ENCODE results near the gene LPAR3.

LPAR3 gene

DNA sequence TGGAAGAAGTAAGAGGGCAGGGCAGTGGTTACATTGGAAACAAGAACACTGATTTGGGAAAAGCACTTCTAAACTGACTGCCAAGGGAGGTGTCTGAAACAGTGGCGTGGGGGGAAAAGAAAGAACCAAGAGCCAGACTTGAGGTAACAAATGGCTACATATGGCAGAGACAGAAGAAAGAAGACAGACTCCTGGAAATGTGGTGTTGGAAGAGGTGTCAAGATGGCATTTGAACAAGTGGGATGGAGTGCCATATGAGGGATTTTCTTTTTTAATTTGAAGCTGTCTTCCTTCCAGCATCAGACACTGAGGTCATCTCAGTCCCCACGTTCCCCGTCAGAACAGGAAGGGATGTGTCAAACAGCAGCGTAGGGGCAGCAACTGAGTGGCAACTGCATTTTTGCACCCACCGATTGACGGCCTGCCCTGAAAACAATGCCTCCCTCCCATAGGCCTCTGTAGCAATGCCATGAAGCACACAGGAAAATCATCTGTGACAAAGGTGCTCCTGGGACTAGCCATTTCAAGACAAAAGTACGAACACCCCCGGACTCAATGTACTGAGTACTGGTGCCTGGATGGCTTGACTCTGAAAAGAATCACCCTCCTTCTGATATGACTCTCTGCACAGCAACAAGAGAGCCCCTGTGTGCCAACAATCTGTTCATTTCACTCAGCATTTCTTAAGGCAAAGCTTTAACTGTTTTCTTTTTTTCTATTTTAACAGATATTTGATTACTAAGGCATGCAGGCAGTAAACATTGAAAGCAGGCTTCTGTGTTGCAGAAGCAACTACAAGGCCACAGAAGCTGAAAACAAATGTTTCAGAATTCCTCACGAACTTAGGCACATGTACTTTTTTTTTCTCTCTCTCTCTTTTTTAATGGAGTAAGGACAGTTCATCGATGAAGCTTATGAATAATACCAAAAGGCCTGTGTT, 37.0 kb downstream of the LPAR3 start:
- DNase-seq, result no peak

- DNase-seq, result no peak
Observed at GRCh38 chr1:84855168-84855567, 37.8 kb downstream of the LPAR3 start.

GRCh38 chr1:84853741-84854721, 39.0 kb downstream of the LPAR3 start:
- no peak for DNase-seq

DNA sequence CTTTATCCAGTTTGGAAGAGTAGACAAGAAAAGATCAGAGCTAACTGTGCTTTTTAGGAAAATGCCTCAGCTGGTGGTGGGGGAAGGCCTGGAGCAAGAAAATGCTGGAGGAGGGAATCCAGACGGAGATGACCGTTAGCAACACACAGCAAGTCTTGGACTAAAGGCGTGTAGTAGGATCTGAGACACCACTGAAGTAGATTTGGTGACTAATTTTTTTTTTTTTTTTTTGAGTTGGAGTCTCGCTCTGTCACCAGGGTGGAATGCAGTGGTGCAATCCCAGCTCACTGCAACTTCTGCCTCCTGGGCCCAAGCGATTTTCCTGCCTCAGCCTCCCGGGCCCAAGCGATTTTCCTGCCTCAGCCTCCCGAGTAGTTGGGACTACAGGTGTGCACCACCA, 41.2 kb downstream of the LPAR3 start:
- no peak for DNase-seq

GRCh38 chr1:84849357-84849975, 43.5 kb downstream of the LPAR3 start:
- no peak for DNase-seq

DNA sequence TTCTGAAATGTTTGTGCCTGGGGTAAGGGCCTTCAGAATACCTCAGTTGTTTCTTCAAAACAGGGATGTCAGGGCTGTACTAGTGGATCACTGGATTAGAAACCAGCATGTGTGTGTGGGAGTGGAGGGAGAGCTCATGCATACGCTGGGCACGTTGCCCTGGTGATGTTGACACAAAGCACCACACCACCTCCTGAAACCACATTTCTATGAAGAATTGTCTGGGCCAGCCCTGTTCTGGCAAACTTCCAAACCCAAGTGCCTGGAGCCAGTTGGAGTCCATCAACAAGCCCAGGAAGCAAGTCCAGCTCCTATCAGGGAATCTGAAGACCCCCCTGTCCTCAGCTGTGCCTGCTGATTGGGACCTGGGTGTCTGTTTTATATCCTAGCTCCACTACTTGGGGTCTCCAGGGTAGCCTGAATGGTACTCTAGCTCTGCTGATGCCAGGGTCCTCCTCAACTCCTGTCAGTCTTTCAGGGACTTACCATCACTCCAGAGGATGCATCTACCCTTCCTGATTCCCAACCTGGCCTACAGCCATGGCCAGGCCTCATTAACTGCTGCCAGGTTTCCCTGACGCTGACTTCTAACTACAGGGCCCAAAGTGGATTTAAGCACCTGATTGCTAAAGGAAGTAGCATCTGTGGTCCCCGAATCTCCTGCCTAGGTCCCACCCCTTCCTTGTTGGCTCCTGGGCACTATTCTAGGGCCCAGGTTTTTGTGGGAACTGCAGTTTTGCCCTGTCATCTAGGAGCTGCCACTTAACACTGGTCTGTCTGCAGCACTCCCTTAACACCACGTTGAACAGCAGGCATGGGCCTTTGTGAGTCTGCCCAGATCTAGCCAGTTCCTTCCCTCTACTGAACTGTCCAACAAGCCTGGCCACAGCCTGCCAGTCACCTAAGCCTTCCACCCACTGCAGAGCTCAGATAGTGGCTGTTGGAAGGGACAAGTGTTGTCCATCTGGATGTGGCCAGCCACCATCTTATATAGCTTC, 45.5 kb downstream of the LPAR3 start:
- DNase-seq, result no peak

- DNase-seq, result no peak
Observed at GRCh38 chr1:84846387-84846786, 46.6 kb downstream of the LPAR3 start.

DNA sequence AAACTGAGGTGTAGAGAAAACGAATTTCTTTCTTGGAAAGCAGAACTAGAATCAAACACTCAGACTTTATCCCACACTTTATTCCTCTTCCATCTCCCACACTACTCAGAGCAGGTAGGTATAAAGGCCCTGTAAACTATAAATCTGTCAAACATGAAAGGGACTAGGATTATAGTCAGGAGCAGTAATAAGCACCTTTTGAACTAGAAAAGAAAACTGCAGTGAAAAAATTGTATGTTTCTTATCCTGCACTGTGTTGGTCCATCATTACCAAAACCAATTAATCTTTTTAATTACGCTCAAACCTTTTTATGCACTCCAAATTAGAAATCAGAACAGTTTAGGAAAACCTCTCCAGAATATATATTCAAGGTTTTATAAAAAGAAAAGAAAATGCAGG, 47.6 kb downstream of the LPAR3 start:
- no peak for DNase-seq

DNA sequence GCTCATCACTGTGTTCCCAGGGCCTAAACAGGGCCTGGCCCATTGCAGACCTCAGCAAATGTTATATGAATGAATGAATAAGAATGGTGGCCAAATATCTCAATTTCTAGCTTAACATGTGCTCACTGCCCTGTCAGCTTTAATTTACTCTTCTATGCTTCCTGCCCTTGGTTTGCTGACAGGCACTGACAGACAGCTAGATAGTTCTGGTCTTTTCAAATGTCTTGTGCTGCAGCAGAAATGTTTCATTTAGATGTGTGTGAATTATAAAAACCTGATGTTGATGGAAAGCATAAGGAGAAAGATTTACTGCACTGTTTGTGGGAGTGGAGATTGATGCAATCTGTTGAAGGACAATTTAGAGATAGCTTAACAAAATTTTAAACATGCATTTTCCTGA, 48.9 kb downstream of the LPAR3 start:
- DNase-seq, result no peak

GRCh38 chr1:84842748-84843231, 50.2 kb downstream of the LPAR3 start:
- no peak for DNase-seq

- no peak for DNase-seq
Observed at GRCh38 chr1:84841971-84842370, 51.0 kb downstream of the LPAR3 start.

DNA sequence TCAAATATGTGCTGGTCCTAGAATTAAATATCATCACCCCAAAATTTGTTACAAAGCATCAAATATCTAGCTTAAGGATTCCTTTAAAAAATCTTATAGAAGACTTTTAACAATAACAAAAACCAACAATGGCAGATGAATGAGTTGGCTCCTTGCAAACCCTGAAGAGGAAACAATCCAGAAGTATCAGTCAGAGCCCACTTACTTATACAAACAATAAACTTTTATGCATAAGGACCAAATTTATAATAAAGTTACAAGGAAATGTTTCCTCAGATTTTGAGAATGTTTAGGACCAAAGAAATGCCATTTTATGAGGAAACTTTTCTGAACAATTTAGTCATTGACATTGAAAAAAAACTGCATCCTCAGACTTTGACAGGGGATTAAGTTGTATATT, 52.7 kb downstream of the LPAR3 start:
- DNase-seq, result no peak

DNA sequence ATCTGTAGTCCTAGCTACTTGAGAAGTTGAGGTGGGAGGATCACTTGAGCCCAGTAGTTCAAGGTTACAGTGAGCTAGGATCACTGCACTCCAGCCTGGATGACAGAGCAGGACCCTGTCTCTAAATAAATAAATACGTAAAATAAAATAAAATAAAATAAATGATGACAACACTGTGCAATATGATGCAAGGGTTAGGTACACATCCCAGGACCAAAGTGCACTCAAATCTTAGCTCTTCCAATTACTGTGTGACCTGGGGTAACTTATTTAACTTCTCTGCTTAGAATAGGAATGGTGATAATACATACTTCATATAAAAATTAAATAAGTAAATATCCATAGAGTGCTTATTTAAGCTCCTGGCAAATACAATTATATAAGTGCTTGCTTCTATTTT, 53.5 kb downstream of the LPAR3 start:
- no peak for DNase-seq

DNA sequence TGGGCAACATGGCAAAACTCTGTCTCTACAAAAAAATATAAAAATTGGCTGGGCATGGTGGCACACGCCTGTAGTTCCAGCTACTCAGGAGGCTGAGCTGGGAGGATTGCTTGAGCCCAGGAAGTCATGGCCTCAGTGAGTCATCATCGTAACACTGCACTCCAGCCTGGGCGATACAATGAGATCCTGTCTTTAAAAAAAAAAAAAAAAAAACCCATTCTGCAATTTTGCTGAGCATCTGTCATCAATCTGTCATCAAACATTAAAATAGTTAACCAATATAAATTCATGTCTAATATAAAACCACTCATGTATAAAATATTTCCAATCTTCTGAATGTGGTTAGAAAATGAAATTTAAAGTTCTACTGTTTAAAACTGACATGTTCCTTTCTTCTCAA, 56.9 kb downstream of the LPAR3 start:
- DNase-seq, result no peak

GRCh38 chr1:84835169-84835568, 57.8 kb downstream of the LPAR3 start:
- DNase-seq, result no peak

DNA sequence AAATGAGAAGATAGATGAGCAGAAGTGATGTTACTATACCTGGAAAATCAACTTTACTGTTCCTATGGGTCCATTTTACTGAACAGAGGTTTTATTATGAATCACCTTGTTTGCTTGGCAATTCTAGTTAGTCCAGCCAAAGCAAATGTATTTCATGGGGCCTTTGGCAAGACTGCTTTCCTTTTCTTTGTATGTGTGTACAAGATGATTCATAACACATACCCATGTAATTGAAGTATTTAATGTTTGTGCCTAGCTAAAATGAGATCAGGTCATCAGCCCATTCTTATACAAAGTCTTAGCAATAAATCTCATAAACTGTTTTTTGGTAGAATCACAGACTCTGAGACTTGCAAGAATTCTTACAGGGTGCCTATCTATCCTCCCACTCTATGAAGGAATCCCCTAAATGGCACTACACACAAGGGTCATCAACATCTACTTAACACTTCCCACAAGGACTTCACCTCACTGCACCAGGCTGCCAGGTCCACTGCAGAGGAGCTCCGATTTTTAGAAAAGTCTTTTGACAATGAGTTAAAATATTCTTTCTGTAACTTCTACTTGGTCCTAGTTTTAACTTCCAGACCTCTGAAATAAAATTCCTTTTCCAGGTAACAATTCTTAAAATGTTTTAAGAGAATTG, 58.5 kb downstream of the LPAR3 start:
- DNase-seq, result no peak

DNA sequence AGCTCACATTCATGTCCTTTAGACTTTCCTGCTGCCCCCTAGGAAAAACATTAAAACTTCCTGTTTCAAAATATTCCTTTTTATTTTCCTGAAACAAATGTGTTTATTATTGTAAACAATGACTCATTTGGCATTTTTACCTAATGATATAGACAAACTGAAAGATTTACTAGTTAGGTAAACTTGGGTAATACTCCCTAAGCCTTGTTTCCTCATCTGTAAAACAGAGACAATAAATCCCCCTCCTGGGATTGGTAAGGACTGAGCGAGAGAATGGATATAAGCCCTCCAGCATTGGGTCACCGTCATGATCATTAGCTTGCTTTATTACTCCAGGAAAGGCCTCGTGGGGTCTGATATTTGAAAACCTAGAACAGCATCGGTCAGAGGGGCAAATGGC, 59.8 kb downstream of the LPAR3 start:
- DNase-seq, result no peak

GRCh38 chr1:84830136-84830535, 62.9 kb downstream of the LPAR3 start:
- no peak for DNase-seq

DNA sequence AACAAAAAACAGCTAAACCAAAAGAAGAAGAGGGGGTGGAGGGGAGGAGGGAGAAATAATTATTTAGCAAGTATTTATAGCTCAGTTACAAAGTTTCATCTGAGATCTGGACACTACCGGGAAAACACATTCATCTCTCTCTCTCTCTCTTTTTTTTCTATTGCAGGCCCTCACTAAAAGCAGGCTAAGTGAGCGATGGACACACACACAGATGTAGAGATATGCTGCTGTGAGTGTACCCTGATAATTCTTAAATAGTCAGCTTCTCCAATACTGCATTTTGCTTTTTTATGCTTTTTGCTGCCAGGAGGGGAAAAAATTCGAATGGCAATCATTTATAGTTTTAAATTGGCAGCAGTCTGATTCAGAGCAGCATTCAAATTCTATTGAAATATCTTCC, 65.0 kb downstream of the LPAR3 start:
- no peak for DNase-seq

DNA sequence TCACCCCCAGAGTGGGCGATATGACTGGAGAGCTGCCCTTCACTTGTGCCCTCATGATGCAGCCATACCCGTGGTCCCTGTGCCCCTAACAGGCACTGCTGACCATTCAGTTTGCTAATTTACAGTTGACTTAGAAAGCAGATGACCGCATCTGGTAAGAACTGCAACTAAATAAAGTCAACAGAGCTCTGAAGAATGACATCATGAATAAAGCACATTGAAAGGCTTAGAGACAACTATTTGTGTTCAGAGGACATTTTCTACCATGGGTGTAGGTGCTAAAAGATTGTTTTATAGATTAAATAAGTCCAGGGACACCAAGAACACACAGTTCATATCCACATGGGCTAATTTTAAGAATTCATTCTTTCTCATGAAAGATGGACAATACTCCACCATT, 65.5 kb downstream of the LPAR3 start:
- no peak for DNase-seq

- no peak for DNase-seq
Observed at GRCh38 chr1:84825161-84825560, 67.8 kb downstream of the LPAR3 start.
